OCI-LY3 (cell line): Measurements from ENCODE around the gene ZNF488.

Source experiments
- H2AFZ ChIP-seq: fragments of 200-600, 300-600 bp; shearing (Covaris generic); 2 replicates; pipeline ENCODE4 v1.6.0; 2014; ENCODE audit warnings: antibody characterized with exemption, low read depth, low read length
- H3K27ac ChIP-seq: fragments of 200-600, 300-600 bp; sonication (generic); 2 replicates; pipeline ENCODE4 v1.5.1; 2014; ENCODE audit warnings: mild to moderate bottlenecking, low read length, moderate library complexity, mixed read lengths
- H3K27me3 ChIP-seq: fragments of 200-600, 300-600 bp; sonication (generic); 2 replicates; pipeline ENCODE4 v1.6.1; 2014; ENCODE audit warnings: low read depth, low read length, mixed read lengths
- H3K36me3 ChIP-seq: fragments of 200-600, 300-600 bp; sonication (generic); replicated peaks from 2 replicates; pipeline ENCODE3; 2014; ENCODE audit warnings: low read depth, low read length, mixed read lengths
- H3K4me1 ChIP-seq: fragments of 300-600, 200-600 bp; sonication (generic); 2 replicates; pipeline ENCODE4 v1.6.1; 2014; ENCODE audit warnings: low read length, mixed read lengths
- H3K4me2 ChIP-seq: fragments of 200-600, 300-600 bp; sonication (generic); 2 replicates; pipeline ENCODE4 v1.6.1; 2014; ENCODE audit warnings: low read length, mixed read lengths
- H3K4me3 ChIP-seq: fragments of 300-600, 200-600 bp; sonication (generic); 2 replicates; pipeline ENCODE4 v1.5.1; 2014; ENCODE audit warnings: antibody characterized with exemption, mild to moderate bottlenecking, low read length, moderate library complexity
- H3K79me2 ChIP-seq: fragments of 300-600, 200-600 bp; shearing (Covaris generic); 2 replicates; pipeline ENCODE4 v1.6.1; 2014; ENCODE audit warnings: mild to moderate bottlenecking, low read length, mixed read lengths
- H3K9ac ChIP-seq: fragments of 300-600, 200-600 bp; shearing (Covaris generic); 2 replicates; pipeline ENCODE4 v1.6.0; 2014; ENCODE audit warnings: mild to moderate bottlenecking, low read length, moderate library complexity
- H3K9me3 ChIP-seq: fragments of 200-600, 300-600 bp; shearing (Covaris generic); 2 replicates; pipeline ENCODE4 v1.6.1; 2014; ENCODE audit warnings: low read length, mixed read lengths; ENCODE audit not compliant: insufficient read depth
- H4K20me1 ChIP-seq: fragments of 200-600, 300-600 bp; sonication (generic); 2 replicates; pipeline ENCODE4 v1.6.1; 2016; ENCODE audit warnings: low read length, mixed read lengths; ENCODE audit not compliant: insufficient read depth
- EZH2phosphoT487 ChIP-seq: fragments of 200-600 bp; shearing (Covaris generic); IDR thresholded peaks from 2 replicates; pipeline ENCODE4 v1.6.1; 2018; ENCODE audit warnings: antibody characterized with exemption, mixed run types, low read depth
- TF ChIP-seq, protein P1 (sequence below): fragments of 200-600, 300-600 bp; sonication (generic); IDR thresholded peaks from 2 replicates; pipeline ENCODE4 v1.5.1; 2014; ENCODE audit warnings: antibody characterized with exemption, low read length, low read depth

The ZNF488 gene

DNA sequence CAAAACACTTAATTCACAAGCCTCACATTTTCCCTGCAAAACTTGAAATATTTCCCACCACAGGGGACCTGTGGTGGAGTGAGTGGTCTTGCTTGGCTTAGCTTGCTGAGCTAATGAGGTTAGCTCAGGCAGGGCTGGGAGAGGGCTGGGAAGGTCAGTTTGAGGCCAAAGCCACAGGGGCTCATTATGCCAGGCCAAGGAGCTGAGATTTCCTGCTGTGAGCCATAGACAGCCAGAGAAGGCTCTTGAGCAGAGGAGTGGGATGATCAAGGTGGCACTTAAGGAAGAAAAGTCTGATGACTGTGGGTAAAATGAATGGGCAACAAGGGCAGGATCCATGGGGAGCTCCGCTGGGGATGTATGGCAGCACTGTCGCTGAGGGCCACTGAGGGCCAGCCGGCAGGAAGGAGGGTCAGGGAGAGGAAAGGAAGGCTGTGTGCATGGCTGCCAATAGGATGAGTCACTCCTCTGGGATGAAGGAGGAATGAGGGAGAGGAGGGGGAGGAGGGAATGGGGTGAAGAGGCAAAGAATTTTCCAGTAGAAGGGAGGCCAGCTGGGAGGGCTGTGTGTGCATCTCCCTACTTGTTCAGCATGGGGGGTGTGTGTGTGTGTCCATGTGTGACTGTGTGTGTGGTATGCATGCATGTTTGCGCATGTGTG is 18.7 kb upstream of the ZNF488 start:
- H3K27me3 ChIP-seq, result 0 out of 2 replicates have a peak, but pooled peaks cover 6% of the 10 kb centered on the region
- no peaks in the 10 kb centered on the region for H3K4me1 ChIP-seq
- H3K36me3 ChIP-seq, result no peaks in the 10 kb centered on the region
- H3K4me2 ChIP-seq, result no peak overlapping the region
- no peaks in the 10 kb centered on the region for H3K9me3 ChIP-seq
- no peak overlapping the region for H3K9ac ChIP-seq
- TF ChIP-seq EZH2phosphoT487, result no peak
- TF ChIP-seq, protein P1, sequence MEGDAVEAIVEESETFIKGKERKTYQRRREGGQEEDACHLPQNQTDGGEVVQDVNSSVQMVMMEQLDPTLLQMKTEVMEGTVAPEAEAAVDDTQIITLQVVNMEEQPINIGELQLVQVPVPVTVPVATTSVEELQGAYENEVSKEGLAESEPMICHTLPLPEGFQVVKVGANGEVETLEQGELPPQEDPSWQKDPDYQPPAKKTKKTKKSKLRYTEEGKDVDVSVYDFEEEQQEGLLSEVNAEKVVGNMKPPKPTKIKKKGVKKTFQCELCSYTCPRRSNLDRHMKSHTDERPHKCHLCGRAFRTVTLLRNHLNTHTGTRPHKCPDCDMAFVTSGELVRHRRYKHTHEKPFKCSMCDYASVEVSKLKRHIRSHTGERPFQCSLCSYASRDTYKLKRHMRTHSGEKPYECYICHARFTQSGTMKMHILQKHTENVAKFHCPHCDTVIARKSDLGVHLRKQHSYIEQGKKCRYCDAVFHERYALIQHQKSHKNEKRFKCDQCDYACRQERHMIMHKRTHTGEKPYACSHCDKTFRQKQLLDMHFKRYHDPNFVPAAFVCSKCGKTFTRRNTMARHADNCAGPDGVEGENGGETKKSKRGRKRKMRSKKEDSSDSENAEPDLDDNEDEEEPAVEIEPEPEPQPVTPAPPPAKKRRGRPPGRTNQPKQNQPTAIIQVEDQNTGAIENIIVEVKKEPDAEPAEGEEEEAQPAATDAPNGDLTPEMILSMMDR, result no peak
- H3K4me3 ChIP-seq, result no peak overlapping the region
- H4K20me1 ChIP-seq, result no peaks in the 10 kb centered on the region
- H2AFZ ChIP-seq, result no peak overlapping the region
- no peaks in the 10 kb centered on the region for H3K79me2 ChIP-seq
- H3K27ac ChIP-seq, result no peak overlapping the region

DNA sequence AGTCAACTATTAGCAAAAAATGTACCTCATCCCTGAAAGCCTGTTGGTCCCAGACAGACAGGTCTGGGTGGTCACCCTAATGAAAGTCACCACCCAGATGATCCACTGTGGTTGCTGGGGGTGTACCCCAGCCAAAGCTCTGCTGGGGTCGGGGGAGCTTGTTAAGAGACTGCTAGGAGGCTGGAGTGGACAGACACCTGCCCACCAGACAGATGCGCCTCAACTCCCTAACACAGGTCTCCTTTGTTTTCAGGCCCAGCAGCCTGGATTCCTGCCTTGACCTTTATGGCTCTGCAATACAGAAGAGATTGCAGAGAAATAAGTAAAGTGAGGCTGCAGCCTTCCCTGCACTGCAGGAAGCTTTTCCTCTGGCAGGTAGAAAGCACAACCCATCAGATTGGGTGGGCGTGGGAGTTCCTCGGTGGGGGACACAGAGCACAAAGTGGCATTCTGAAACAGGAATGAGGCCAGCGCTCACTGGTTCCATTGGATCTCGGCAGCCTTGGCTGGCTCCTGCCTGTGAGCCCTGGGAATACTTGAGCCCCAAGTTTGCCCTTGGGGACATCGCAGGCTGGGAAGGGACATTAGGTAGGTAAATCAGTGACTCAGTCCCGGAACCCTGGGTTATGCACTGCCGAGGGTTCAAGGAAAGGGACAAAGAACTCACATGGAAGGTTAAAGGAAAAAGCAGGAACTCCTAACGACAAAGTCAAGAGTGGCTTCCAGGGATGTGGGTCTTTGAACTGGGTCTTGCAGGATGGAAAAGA is 18.0 kb upstream of the ZNF488 start:
- H3K36me3 ChIP-seq, result no peaks in the 10 kb centered on the region
- H2AFZ ChIP-seq, result no peak overlapping the region
- H3K9me3 ChIP-seq, result no peaks in the 10 kb centered on the region
- 0 out of 2 replicates have a peak, but pooled peaks cover 6% of the 10 kb centered on the region for H3K27me3 ChIP-seq
- no peaks in the 10 kb centered on the region for H4K20me1 ChIP-seq
- no peaks in the 10 kb centered on the region for H3K4me1 ChIP-seq
- H3K79me2 ChIP-seq, result no peaks in the 10 kb centered on the region
- no peak for TF ChIP-seq EZH2phosphoT487
- TF ChIP-seq, protein P1, result no peak
- no peak overlapping the region for H3K4me3 ChIP-seq
- H3K27ac ChIP-seq, result no peak overlapping the region
- no peak overlapping the region for H3K4me2 ChIP-seq
- no peak overlapping the region for H3K9ac ChIP-seq

DNA sequence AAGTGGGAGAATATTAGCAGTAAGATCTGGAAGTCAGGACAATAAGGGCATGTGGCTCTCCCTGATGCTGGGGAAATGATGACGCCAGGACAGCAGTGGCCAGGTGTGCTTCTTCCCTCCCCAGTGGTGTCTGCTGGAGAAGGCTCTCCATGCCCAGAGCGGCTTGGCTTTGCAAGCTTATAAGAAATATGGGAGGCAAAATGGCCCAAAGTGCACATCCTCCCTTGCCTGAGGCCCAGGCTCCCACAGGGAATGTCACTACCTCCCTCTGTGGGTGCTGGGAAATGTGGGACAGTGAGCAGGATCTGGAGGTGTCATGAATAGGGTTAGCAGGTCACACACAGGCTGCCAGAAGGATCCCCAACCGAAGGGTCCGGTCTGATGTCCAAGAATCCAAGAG is 17.1 kb upstream of the ZNF488 start:
- H3K9ac ChIP-seq, result no peak overlapping the region
- no peak overlapping the region for H3K27ac ChIP-seq
- no peaks in the 10 kb centered on the region for H3K79me2 ChIP-seq
- no peaks in the 10 kb centered on the region for H4K20me1 ChIP-seq
- 0 out of 2 replicates have a peak, but pooled peaks cover 6% of the 10 kb centered on the region for H3K27me3 ChIP-seq
- H3K4me3 ChIP-seq, result no peak overlapping the region
- no peaks in the 10 kb centered on the region for H3K4me1 ChIP-seq
- H3K4me2 ChIP-seq, result no peak overlapping the region
- no peaks in the 10 kb centered on the region for H3K36me3 ChIP-seq
- no peaks in the 10 kb centered on the region for H3K9me3 ChIP-seq
- H2AFZ ChIP-seq, result no peak overlapping the region
- TF ChIP-seq EZH2phosphoT487, result no peak
- TF ChIP-seq, protein P1, result no peak

DNA sequence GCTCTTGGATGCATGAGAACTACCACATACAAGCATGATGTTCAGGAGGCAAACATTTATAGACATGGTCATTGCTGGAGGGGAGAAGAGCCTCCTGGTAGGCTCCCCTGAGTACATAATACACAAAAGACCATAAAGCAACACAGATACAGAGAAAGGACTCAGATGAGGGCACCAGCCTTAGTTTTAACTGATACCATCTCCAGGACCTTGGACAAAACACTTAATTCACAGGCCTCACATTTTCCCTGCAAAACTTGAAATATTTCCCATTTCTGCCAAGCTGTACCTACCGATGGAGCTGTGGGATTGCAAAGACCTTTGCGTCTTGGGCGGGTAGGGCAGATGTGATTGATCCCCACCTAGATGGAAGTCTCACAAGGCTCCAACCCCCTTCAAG is 16.7 kb upstream of the ZNF488 start:
- Histone ChIP-seq H3K4me3 (no peak overlapping the region), H3K4me1 (no peaks in the 10 kb centered on the region), H3K36me3 (no peaks in the 10 kb centered on the region), H3K9me3 (no peaks in the 10 kb centered on the region), H2AFZ (no peak overlapping the region), H3K27me3 (0 out of 2 replicates have a peak, but pooled peaks cover 6% of the 10 kb centered on the region), H4K20me1 (no peaks in the 10 kb centered on the region), H3K9ac (no peak overlapping the region), H3K27ac (no peak overlapping the region), H3K4me2 (no peak overlapping the region), H3K79me2 (no peaks in the 10 kb centered on the region)
- TF ChIP-seq EZH2phosphoT487, result no peak
- TF ChIP-seq, protein P1, result no peak
